Effector CD4-positive, alpha-beta T cell (primary cell): ENCODE results near the gene FADS2.
A peak's percentile ranks its signal among the peaks of the same experiment; 100 is the strongest.

ENCODE experiments used
- DNase-seq: peaks from one replicate; pipeline ENCODE4 v3.0.0-alpha.2; 2020

The FADS2 gene

DNA sequence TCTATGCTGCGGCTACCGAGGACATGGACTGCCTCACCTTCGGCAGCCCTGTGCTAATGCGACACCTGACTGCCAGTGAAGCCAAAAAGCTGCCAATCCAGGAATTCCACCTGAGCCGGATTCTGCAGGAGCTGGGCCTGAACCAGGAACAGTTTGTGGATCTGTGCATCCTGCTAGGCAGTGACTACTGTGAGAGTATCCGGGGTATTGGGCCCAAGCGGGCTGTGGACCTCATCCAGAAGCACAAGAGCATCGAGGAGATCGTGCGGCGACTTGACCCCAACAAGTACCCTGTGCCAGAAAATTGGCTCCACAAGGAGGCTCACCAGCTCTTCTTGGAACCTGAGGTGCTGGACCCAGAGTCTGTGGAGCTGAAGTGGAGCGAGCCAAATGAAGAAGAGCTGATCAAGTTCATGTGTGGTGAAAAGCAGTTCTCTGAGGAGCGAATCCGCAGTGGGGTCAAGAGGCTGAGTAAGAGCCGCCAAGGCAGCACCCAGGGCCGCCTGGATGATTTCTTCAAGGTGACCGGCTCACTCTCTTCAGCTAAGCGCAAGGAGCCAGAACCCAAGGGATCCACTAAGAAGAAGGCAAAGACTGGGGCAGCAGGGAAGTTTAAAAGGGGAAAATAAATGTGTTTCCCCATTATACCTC, 32.1 kb upstream of the FADS2 start:
- DNase-seq = no peak

DNA sequence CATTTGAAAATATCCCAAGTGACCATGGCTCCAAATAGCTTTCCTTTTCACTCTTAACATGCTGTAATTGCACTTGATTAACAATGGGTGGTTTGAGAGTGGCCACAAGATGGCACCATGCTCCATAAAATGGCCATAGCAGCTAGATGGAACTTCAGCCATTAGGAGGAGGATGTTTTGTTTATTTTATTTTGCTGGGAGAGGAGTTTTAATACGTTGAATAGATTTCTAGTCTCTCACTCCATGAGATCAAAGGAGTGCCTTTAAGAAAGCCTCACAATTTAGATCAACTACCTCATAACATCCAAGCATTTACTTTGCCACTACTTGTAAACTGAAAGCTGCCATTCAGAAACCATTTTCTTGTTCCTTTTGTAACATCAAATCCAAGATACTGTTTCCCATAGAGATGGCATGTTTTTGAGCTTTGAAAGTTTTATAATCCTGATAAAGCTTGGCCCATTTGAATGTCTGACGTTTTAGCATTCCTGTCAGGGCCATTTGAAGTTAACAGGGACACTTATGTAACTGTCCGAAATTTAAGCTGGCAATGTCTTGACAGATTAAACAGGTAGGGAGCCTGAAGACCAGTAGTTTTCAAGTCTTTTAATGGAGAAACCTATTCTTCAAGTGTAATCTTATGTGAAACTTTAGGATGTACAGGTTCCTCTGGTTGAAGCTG, 30.7 kb upstream of the FADS2 start:
- peak; percentile 75 for DNase-seq

DNA sequence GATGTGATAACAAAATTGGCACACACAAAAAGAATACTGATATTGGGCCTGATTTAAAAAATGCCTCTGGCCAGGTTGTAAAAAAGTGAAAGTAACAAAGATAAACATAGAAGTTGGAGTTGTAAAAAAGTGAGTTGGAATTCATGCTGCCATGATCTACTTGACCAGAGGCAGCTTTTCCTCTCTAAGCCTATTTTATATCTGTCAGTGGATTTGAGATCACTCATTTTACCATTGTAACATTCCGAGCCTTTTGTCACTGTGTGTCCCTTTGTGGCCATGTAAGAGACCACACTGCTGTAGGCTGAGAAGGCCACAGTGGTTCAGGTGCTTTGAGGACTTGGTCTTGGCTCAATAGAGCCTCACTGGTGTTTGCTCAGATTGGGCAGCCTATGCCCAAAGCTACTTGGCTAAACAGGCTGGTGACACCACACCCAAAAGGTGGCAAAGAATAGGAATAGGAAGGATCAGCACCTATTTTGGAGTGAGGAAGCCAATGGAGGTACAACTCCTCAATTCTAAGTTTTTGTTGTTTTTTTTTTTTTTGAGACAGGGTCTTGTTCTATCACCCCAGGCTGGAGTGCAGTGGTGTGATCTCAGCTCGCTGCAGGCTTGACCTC, 28.3 kb upstream of the FADS2 start:
- no peak for DNase-seq

DNA sequence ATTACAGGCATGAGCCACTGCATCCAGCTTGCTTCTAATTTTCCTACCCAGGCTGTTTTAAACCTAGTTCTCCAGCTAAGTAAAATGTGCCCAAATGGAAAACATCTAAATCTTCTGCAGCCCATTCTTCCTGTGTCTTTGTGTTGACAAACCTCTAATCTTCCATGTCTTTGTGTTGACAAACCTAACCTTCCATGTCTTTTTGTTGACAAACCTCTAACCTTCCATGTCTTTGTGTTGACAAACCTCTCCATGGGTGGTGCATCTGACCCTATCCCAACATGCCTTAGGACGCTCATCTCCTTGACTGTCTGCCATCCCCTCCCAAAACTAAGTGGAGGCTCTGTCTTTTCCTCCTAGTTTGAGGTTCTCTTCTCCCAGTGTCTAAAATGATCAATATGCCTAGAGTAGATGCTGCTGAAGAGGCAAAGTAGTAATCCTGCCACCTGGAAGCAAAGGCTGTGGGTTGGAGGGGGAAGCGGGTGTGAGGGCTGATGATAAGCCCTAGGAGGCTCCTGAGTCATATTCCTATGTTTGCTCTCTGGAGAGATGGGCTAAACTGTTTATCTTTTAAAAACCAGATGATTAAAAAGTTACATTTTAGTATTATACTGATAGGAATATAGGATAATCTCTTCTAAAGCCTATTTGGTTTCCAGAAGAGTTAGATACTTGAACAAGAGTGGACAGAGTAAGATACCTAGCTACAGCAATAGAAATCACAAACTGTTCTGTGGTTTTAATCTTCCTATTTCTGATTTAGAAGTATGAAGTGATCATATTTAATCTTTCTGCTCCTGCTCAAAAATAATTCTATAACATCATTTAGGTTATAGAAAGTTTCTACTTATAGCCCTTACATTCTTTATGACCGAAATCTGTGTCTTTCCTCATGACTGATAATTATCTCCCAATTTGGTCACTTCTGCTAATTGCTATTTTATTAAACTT, 27.5 kb upstream of the FADS2 start:
- no peak for DNase-seq

DNA sequence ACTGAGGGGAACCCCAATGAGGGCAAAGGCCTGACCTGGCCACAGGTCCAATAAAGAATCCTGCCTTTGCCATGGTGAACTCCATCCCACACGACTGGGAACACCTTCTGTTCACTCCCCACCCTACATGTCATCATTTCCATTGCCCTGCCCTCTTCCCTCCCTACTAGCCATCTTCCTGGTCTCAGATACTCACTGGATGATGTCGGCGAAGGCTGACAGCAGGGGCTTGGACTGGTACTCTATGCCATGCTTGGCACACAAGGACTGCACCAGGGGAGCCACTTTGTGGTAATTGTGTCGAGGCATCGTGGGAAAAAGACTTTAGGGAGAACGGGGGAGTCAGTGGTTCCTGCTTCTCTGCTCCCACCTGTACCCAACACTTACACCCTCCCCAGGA, 25.5 kb upstream of the FADS2 start:
- DNase-seq = no peak

DNA sequence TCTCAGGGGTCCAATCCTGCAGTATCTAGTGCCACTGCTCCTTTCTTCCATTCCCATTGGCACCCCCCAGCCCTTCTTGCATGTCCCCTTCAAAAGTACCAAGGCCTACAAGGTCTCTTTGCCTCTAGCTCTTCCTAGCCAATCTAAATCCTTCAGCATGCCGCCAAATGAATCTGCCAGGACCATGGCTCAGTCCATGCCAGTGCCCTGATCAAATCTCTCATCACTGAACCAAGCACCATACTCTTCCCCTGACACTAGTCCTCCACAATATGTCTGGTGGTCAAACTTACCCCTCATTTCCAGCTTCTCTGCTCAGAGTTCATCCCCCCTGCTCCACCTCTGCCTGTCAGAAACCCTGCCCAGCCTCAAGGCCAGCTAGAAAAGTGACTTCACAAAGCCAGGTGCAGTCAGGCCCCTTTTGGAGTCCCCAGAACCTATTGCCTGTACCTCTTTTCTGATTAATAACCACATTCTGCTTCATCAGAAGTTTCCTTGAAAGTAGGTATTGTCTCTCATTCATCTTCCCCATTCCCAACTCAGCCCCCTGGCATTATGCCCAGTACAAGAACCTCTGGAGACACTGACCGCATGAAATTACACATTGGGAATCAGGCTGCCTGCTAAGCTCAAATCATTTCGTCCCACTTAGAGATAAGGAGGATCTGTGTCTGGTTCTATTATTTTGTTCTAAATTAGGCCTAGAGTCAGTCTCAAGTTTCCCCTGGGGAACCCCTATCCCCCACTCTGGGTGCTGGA, 24.0 kb upstream of the FADS2 start:
- no peak for DNase-seq

DNA sequence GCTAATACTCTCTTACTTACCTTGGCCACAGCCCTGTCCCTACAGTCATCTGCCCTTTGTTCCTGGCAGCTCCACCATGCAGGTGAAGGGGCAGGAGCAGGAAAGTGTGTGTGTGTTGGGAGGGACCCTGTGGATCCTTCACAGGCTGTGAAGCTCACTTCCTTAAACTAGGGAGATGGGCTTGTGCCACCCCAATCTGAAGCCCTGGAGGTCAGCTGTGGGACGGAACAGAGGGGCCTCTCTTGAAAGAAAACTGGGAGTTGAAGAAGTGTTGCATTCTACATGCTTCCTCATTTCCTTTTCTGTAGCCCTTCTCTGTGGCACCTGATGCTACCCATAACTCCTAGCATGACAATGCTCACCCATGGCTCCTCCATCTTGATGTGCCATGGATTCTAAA, 23.0 kb upstream of the FADS2 start:
- DNase-seq = no peak

DNA sequence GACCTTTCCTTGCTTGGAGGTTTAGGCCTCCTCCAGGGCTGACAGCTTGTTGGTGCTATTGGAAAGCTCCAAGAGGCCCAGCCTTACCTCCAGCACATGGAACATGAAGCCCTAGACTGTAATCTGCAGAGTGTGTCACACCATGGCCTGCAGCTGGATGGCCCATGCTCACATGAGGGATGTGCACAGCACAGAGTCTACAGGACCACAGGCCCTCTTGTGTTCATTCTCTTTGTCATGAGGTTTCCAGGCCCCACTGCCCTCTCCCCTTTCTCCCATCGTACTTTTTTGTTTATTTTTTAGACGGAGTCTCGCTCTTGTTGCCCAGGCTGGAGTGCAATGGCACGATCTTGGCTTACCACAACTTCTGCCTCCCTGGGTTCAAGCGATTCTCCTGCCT, 21.3 kb upstream of the FADS2 start:
- DNase-seq = no peak

DNA sequence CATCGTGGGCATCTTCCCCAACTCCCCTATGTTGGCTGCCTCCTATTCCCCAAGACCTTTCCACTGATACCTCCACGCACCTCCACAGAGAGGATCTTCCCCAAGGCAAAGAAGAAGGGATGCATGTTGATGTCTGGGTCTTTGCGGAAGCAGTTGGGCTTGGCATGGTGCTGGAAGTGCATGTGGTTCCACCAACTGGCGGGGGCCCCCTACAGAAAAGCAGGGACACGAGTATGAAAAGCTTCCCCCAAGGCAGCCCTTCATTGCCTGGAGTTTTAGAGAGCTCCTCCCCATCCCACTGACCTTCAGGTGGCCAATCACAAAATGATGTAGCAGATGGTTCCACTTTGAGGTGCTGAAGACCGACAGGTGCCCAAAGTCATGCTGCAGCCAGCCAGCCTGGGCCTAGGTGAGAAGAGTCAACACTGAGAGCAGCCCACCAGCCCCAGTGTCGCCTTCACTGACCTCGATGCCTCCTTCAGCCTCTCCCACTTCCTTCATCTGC, 17.4 kb upstream of the FADS2 start:
- no peak for DNase-seq

DNA sequence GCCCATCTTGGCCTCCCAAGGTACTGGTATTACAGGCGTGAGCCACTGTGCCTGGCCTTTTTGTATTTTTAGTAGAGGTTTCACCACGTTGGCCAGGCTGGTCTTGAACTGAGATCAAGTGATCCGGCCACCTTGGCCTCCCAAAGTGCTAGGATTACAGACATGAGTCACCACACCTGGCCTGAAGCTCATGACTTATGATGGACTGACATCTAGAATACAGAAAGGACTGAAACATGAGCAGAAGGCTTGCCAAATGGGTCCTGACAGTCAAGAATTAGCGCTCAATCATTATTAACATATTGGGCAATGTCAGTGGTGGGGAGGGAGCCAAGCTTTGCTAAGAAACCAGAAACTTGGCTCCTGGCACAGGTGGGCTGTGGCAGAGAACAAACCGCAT, 16.3 kb upstream of the FADS2 start:
- DNase-seq = no peak

DNA sequence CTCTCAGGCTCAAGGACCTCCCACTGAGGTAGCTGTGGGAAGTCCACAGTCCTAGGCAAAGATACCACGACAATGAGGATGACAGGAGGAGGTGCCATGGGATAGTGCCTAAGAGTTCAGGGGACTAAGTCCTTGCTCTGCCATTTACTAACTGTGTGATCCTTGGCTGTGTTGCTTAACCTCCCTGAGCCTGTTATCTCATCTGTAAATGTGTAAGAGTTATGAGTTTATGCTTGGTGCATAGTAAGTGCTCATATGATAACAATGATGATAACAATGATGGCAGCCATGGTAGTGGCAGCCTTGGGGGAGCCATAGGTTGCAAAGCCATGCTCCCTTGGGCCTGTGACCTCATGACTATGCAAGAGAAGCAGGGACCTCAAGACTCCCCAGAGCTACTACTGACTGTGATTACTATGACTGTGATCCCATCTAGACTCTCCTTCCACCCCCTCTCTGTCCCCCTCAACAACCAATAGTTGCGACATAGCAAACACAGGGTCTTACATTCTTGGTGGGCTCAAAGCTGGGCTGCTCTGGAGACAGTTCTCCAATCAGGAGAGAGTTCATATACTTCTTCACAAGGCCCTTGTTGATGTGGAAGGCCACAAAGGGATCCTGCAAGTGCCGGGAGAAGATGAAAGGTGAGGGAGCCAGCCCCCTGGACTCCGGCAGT, 15.2 kb upstream of the FADS2 start:
- DNase-seq = no peak

DNA sequence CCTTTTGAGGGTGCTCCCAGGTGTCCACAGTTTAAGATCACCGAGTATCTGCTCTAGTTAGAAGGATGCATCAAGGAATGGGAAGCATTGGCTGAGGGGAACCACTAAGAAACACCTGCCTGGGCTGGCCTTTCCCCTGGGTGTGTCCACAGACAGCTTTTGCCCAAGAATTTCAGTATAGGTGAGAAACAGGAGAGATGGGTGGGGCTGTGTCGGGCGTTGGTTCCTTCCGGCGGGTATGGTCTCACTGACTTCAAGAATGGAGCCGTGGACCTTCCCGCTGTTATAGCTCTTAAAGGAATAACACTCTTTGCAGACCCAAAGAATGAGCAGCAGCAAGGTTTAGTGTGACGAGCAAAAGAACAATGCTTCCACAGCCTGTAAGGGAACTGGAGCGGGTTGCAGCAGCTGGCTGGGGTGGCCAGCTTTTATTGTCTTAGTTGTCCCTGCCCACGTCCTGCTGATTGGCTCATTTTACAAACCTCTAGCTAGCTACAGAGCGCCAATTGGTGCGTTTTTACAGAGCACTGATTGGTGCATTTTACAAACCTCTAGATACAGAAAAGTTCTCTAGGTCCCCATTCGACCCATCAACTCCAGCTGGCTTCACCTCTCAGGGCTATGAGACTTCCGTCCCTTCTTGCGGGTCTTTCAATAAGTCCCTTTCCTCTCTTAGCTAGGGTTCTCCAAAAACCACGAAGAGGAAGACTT, 13.7 kb upstream of the FADS2 start:
- no peak for DNase-seq

DNA sequence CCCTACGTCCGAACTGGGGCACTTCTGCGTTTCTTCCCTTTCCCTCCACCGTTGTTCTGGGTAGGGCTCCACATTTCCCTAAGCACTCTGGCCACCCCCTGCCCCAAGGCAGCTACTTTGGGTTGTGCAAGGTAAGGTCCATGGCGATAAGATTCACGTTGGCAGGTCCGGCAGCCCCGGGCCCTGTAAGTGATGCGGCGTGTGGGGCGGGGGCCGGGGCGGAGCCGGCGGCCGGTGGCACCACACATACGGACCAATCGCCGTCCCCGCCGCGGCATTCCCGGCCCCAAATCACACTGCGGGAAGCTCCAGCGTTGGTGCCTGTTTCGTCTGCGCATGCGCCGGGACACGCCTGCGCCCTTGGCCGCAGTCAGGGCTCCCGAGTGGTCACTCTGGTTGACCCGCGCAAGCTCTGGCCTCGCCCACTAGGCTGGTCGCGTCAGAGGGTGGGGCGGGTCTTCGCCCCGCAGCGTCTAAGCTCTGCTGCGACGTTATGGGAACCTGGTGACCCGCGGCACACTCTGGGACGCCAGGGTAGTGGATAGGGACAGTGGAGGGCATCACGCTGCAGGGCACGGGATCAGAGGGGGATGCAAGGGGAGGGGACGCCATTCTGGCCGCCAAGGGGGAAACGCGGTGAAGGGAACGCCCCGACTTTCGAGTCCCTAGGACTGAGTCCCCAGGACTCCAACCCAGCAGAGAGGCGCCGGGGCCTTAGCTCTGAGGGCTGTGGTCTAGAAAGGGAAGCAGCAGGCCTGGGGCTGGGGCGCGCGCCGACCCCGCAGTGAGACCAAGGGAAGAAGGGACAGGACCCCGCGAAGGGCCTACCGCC, 12.9 kb upstream of the FADS2 start:
- DNase-seq = peak; percentile 49

DNA sequence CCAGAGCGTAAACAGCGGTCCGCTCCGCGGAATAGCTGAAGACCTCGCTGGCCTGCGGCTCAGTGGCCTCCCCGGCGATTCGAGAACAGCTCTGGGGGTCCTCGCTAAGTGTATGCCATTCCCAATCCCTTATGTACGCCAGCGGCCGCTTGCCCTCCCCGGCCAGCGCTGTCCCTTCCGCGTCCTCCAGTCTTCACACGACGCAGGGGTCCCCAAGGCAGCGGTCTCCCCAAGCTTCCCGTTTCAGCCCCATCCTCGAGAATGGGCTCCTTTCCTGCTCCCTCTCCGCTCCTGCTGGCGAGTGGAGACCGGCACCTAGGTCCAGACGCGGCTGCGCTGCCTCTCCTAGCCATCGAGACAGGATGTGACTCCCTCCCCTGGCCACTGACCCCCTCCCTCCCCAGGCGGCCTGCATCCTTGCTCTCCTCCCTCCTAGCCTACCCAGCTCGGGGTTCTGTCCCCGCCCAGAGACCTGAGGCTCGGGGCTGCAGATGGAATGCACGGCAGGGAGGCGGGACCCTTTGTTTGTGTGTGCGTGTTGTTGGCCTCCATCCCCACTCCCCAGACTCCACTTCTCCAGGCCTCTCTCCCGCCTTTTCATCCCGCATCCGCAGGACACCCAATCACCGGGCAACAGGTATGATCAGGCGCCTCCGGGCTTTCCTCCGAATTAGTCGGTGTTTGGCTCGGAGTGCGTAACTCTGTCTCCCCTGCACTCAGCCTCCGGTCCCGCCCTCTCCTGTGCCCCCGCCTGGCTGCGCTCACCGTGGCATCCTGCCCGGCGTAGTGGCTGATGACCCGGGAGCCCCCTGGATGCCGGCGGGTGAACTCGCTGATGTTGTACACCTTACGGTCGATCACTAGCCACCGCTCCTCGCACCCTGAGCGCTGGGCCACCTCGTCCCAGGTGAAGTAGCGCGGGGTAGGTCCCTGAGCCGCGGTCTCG, 12.0 kb upstream of the FADS2 start:
- DNase-seq = peak; percentile 64

DNA sequence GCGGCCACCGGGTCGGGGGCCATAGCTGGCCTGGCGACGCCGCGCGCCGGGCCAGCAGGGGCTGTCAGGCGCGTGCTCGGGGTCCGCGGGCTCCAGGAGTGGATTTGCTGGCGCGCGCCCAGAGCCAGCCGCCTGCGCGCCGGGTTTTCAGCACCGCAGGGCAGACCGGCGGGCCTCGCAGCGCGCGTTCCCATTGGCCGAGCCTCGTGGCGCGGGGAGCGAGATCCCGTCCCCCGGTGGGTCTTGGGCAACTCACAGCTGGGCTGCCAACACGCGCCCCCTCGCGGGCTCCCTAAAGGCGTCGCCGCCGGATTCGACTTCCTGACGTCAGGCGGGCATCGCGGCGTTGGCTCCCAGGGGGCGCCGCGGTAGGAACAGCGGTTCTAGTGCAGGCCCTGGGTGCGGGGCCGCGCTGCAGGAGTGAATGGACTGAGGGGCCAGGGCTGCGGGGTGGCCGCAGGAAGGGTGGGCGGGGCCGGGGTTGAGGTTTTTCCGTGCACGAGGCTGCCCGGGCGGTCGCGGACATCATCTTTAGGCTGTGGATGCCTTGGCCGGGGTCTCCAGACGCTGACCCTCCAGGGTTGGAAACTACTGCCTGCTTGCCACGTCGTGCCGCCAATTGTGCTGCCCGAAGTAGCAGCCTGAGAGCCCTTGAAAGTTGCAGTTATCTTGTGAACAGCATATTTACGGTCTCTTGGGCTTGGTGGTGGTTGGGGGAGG, 11.2 kb upstream of the FADS2 start, which contains the start of gene FADS1:
Gene FADS1, minus strand, starts transcription at position 268 of the 720 bp plus-strand sequence. Its CDS starts 74 bp downstream, at position 194.
- DNase-seq = peak; percentile 76

DNA sequence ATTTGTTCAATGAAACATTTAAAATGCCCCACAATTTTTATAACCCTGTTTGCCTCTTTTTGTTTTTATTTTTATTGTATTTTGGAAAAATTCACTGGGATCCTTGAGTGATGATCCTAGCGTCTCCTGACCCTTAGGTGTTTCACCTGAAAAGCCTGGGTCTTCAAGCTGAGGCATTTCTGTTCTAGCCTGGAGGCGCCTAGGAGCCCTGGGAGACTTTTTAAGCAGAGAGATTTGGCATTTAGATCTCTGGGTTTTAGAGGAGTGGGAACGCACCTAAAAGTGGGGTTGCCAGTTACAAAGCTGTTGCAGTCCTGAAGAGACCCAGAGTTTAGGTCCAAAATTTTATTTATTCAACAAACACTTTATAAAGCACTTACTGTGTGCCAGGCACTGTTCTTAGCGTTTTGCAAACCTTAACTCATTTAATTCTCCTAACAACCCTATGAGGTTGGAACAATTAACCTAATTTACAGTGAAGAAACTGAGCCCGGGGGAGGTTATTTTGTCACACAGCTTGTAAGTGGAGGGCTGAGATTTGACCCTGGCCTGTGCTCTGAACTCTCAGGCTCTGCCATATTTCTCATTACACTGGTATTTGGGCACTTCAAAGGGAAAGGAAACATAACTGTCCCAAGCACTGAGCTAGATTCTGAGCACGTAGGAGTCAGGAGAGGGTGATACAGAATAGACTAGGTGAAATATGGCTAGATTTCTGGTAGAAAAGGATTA, 10.5 kb upstream of the FADS2 start:
- no peak for DNase-seq

DNA sequence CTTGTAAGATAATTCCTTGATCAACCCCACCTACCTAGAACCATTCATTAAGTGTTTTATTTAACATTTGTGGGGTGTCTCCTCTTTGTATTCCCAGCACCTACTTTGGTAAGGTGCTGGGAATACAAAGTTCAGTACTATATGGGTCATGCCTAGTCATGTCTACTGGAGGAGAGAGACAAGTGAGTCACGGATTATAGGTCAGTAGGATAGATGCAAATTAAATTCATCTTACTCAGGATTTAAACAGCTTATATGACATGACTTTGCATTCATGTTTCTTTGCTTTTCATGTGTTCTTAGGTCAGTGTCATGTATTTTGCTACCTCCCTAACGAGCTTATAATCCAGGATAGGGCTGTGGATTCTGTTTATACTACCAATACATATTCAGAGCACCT, 7.9 kb upstream of the FADS2 start:
- no peak for DNase-seq
